Lower leg skin (tissue), 4 donors: Measurements from ENCODE around the gene PKP1. TPM values are rescaled to one million over a fixed set of nuclear protein-coding genes. Genes with fewer than 3 reads are reported as not detected.

Experiments
- DNase-seq, 2 donors: peaks; one replicate each; pipeline ENCODE4 v3.0.0-alpha.2; 2019; ENCODE audit warnings: low spot score in 2 of 2
- H3K4me3 ChIP-seq: fragments of 200-600 bp; sonication (generic); 2 replicates; pipeline ENCODE4 v1.5.1; 2017; ENCODE audit warnings: mild to moderate bottlenecking, low read depth; ENCODE audit not compliant: poor library complexity, severe bottlenecking
- POLR2A ChIP-seq, 2 donors: fragments of 450-650 bp; IDR thresholded peaks; one replicate each; pipeline ENCODE4 v1.6.1; 2016 to 2017; ENCODE audit warnings: antibody characterized with exemption in 2 of 2, mild to moderate bottlenecking in 1 of 2, moderate library complexity in 1 of 2
- WGBS, 2 donors: methylation state at CpG; one replicate each; pipeline ENCODE4 v1.1.5; 2018; 5-methylcytosine and 5-hydroxymethylcytosine counted together
- intact Hi-C: fragments of 100-400 bp; cut with DNase I; formaldehyde crosslinking; loops from one replicate; pipeline ENCODE4 v1.15.0; 2023; ENCODE audit warnings: low total_unique reads
- total RNA-seq, 4 donors: library from RNA; depleted of rRNA; stranded (reverse); fragments of >200 nt; gene quantifications; one replicate each; pipeline ENCODE4 v1.1.0, GENCODE V29; 2016
- TF ChIP-seq, protein P1 (sequence below), 3 donors: fragments of 450-650 bp; IDR thresholded peaks; one replicate each; pipeline ENCODE4 v1.5.1; 2016; ENCODE audit warnings: antibody characterized with exemption in 3 of 3, mild to moderate bottlenecking in 3 of 3, moderate library complexity in 2 of 3

The PKP1 gene
- total RNA-seq, 4 donors from 2014 or later = 928 to 1,274 (median 961) TPM

GRCh38 chr1:201336711-201337450 lies 53.6 kb downstream of the PKP1 start:
- 92 to 93% methylated on average over 9 of the region's 9 CpGs for WGBS, 2 donors
- DNase-seq = no peak
- TF ChIP-seq POLR2A (IDR thresholded peaks at IDR 0.05) = no peak
- TF ChIP-seq, protein P1, sequence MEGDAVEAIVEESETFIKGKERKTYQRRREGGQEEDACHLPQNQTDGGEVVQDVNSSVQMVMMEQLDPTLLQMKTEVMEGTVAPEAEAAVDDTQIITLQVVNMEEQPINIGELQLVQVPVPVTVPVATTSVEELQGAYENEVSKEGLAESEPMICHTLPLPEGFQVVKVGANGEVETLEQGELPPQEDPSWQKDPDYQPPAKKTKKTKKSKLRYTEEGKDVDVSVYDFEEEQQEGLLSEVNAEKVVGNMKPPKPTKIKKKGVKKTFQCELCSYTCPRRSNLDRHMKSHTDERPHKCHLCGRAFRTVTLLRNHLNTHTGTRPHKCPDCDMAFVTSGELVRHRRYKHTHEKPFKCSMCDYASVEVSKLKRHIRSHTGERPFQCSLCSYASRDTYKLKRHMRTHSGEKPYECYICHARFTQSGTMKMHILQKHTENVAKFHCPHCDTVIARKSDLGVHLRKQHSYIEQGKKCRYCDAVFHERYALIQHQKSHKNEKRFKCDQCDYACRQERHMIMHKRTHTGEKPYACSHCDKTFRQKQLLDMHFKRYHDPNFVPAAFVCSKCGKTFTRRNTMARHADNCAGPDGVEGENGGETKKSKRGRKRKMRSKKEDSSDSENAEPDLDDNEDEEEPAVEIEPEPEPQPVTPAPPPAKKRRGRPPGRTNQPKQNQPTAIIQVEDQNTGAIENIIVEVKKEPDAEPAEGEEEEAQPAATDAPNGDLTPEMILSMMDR (IDR thresholded peaks at IDR 0.05) = no peak

GRCh38 chr1:201341377-201341776 lies 58.1 kb downstream of the PKP1 start:
- no peak overlapping the region for H3K4me3 ChIP-seq
- intact Hi-C loops = no loop called here
- no peak for TF ChIP-seq POLR2A (IDR thresholded peaks at IDR 0.05)
- TF ChIP-seq, protein P1 (IDR thresholded peaks at IDR 0.05) = no peak
- no peak for DNase-seq
- 94 to 96% methylated on average over 1 of the region's 1 CpG for WGBS, 2 donors

More at GRCh38 chr1:201336711-201337450, 53.6 kb downstream of the PKP1 start:
- intact Hi-C loops = no loop called here
- no peak overlapping the region for H3K4me3 ChIP-seq

GRCh38 chr1:201344206-201345080 lies 61.1 kb downstream of the PKP1 start:
- WGBS, 2 donors = 50 to 59% methylated on average over 7 of the region's 7 CpGs
- no peak for TF ChIP-seq POLR2A (IDR thresholded peaks at IDR 0.05)
- DNase-seq = no peak
- intact Hi-C loops = no loop called here
- H3K4me3 ChIP-seq = no peak overlapping the region

- no peak for DNase-seq
- intact Hi-C loops = no loop called here
- no peak for TF ChIP-seq POLR2A (IDR thresholded peaks at IDR 0.05)
- 53 to 60% methylated on average over 5 of the region's 5 CpGs for WGBS, 2 donors
- no peak overlapping the region for H3K4me3 ChIP-seq
These were observed 61.7 kb downstream of the PKP1 start for GRCh38 chr1:201345081-201345355.

DNA sequence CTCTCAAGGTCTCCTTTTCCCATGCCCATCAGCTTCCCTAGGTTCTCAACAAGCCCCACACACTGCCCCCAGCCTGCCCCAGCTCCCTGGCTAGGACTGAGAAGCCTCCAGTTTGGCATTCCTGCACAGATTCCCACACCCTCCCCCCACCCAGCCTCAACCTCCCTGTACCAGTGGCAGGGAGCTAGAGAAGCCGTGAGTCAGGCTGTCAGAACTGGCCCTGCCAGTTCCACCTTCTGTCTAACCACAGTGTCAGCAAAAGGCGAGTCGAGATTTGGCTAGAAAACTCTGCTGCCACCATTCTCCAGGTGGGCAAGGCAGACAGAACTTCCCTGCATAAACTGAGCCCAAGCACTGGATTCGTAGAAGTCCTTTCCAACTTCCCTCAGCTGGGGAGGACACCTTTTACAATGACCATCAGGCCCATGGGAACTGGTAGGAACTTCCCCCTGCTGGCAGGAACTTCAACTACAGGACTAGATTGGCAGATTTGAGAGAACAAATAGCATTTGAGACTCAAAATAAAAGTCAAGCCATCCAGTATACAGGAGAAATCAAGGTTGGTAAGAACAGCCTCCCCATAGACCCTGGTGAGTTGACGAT lies 63.1 kb downstream of the PKP1 start:
- H3K4me3 ChIP-seq = no peak overlapping the region
- WGBS, 2 donors = 30 to 38% methylated on average over 5 of the region's 5 CpGs
- no peak for TF ChIP-seq POLR2A (IDR thresholded peaks at IDR 0.05)
- TF ChIP-seq, protein P1 (IDR thresholded peaks at IDR 0.05) = no peak
- intact Hi-C loops = no loop called here
- no peak for DNase-seq

DNA sequence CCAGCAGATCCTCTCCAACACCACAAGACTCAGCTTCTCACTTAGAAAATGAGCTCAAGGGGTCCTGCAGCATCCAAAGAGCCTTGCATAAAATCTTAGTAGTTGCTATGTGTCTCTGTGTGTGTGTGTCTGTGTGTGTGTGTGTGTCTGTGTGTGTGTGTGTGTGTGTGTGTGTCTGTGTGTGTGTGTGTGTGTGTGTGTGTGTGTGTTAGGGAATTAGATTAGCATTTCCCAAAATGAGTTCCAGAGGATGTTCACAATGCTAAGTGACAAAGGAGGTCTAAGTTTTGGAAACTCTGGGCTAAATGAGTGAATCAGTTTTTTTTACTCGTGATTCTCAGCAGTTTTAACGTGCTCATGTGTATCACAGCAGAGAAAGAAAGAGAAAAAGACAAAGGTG lies 63.7 kb downstream of the PKP1 start:
- DNase-seq = no peak
- H3K4me3 ChIP-seq = no peak overlapping the region
- WGBS, 2 donors = 22 to 37% methylated on average over 2 of the region's 2 CpGs
- intact Hi-C loops = no loop called here
- TF ChIP-seq, protein P1 (IDR thresholded peaks at IDR 0.05) = no peak
